Gastroesophageal sphincter (tissue), 4 donors: ENCODE data around the gene MMP17. TPM values are rescaled to one million over a fixed set of nuclear protein-coding genes. Genes with fewer than 3 reads are reported as not detected.
A peak's percentile ranks its signal among the peaks of the same experiment; 100 is the strongest.

Source experiments
- ATAC-seq: fragments of 150-250 bp; one replicate; pipeline ENCODE4 v1.9.1; 2016; ENCODE audit warnings: mild to moderate bottlenecking, moderate library complexity
- H3K27ac ChIP-seq, 4 donors: fragments of 200-600 bp; sonication (generic) in 3 of 4; 1 replicate in 3 of 4; 2 replicates in 1 of 4; pipeline ENCODE4 v1.5.1; 2016 to 2019
- H3K27me3 ChIP-seq: fragments of 200-600 bp; sonication (generic); one replicate; pipeline ENCODE4 v1.5.1; 2019
- H3K36me3 ChIP-seq, 2 donors: fragments of 200-600 bp; sonication (generic); one replicate each; pipeline ENCODE4 v1.5.1; 2019; ENCODE audit warnings: control low read depth in 1 of 2
- H3K4me1 ChIP-seq, 3 donors: fragments of 200-600 bp; sonication (generic); 1 replicate in 2 of 3; 2 replicates in 1 of 3; pipeline ENCODE4 v1.5.1; 2016 to 2019; ENCODE audit warnings: control low read depth in 2 of 3
- H3K4me3 ChIP-seq, 2 donors: fragments of 200-600 bp; sonication (generic); one replicate each; pipeline ENCODE4 v1.5.1; 2019; ENCODE audit warnings: mild to moderate bottlenecking in 1 of 2, moderate library complexity in 1 of 2
- H3K9me3 ChIP-seq, 3 donors: fragments of 200-600 bp; sonication (generic); one replicate each; pipeline ENCODE4 v1.5.1; 2017 to 2019; ENCODE audit warnings: control low read depth in 2 of 3
- EP300 ChIP-seq: sonication (generic); formaldehyde crosslinking; IDR thresholded peaks from one replicate; pipeline ENCODE4 v1.6.1; 2017; ENCODE audit warnings: antibody characterized with exemption, mild to moderate bottlenecking
- POLR2A ChIP-seq, 2 donors: fragments of 450-650 bp; IDR thresholded peaks; one replicate each; pipeline ENCODE4 v1.6.1; 2017; ENCODE audit warnings: antibody characterized with exemption in 2 of 2, mild to moderate bottlenecking in 2 of 2, moderate library complexity in 1 of 2
- POLR2AphosphoS5 ChIP-seq: sonication (generic); formaldehyde crosslinking; IDR thresholded peaks from one replicate; pipeline ENCODE4 v1.6.1; 2017; ENCODE audit warnings: antibody characterized with exemption
- WGBS, 2 donors: methylation state at CpG; one replicate each; pipeline ENCODE4 v1.1.5; 2018; ENCODE audit warnings: low coverage in 1 of 2; 5-methylcytosine and 5-hydroxymethylcytosine counted together
- total RNA-seq, 4 donors: library from RNA; depleted of rRNA; stranded (reverse); fragments of >200 nt; gene quantifications; one replicate each; pipeline ENCODE4 v1.1.0, GENCODE V29; 2016
- TF ChIP-seq, protein P1 (sequence below), 4 experiments: fragments of 200-600 bp in 2 of 4; fragments of 450-650 bp in 2 of 4; sonication (generic) in 1 of 4; IDR thresholded peaks; one replicate each; pipeline ENCODE4 v1.5.1; 2017 to 2019; ENCODE audit warnings: antibody characterized with exemption in 4 of 4, mild to moderate bottlenecking in 2 of 4, moderate library complexity in 2 of 4

Gene MMP17
- total RNA-seq, 4 donors from 2014 or later: 2.0 to 7.0 (median 4.5) TPM

DNA sequence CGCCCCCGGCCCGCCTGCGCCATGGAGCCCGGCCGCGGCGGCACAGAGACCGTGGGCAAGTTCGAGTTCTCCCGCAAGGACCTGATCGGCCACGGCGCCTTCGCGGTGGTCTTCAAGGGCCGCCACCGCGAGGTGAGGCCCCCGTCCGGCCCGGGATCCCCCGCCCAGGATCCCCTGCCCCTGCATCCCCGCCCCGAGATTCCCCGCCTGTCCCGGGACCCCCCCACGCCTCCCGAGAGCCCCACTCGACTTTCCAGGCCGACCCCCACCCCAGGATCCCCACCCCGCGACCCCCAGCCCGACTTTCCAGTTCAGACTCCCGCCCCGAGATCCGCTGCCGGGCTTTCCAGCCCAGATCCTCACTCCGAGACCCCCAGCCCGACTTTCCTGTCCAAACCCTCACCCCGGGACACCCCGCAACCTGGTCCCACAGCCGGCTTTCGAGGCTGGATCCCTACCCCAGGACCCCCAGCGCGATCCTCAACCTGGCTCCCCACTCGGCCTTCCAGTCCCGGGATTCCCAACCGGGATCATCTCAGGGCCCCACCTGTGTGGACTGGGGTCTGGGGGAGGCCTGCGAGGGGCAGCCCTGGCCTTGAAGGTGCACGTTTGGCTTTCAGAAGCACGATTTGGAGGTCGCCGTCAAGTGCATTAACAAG lies 66.9 kb downstream of the MMP17 start:
- TF ChIP-seq, protein P1, sequence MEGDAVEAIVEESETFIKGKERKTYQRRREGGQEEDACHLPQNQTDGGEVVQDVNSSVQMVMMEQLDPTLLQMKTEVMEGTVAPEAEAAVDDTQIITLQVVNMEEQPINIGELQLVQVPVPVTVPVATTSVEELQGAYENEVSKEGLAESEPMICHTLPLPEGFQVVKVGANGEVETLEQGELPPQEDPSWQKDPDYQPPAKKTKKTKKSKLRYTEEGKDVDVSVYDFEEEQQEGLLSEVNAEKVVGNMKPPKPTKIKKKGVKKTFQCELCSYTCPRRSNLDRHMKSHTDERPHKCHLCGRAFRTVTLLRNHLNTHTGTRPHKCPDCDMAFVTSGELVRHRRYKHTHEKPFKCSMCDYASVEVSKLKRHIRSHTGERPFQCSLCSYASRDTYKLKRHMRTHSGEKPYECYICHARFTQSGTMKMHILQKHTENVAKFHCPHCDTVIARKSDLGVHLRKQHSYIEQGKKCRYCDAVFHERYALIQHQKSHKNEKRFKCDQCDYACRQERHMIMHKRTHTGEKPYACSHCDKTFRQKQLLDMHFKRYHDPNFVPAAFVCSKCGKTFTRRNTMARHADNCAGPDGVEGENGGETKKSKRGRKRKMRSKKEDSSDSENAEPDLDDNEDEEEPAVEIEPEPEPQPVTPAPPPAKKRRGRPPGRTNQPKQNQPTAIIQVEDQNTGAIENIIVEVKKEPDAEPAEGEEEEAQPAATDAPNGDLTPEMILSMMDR (IDR thresholded peaks at IDR 0.05): no peak
- no peak for TF ChIP-seq POLR2AphosphoS5
- TF ChIP-seq POLR2A (IDR thresholded peaks at IDR 0.05): no peak
- TF ChIP-seq EP300: no peak
- no peak for ATAC-seq
- H3K4me1 ChIP-seq: peaks cover 0 to 55% (median 13%) of the 10 kb centered on the region in 3 donors
- 0% methylated on average over 10 of the region's 54 CpGs; no CpG with 5 or more reads in 1 of the 2 donors for WGBS, 2 donors
- peaks cover 0 to 22% of the 10 kb centered on the region in 2 donors for H3K36me3 ChIP-seq
- no peaks in the 10 kb centered on the region for H3K9me3 ChIP-seq
- H3K27me3 ChIP-seq: no peaks in the 10 kb centered on the region
- H3K4me3 ChIP-seq: peak overlapping the region; percentile 54 to 89
- peak overlapping the region; percentile 94 to 97 (median 96) for H3K27ac ChIP-seq

DNA sequence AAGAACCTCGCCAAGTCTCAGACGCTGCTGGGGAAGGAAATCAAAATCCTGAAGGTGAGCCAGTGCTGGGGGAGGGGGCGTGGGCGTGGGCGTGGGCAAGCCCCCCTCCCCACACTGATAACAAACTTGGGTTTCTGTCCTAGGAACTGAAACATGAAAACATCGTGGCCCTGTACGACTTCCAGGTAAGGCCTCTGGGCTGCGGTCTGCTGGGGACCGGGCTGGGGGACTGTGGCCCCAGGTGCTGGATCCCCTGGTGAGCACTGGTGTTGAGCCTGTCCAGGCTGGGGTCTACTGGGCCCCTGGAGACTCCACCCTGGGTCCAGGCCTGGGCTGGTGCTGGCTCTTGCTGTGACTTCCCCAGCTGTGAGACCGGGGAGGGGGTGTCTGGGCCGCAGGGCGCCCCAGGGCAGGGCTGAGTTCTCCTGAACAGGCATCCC lies 67.5 kb downstream of the MMP17 start:
- no peak for ATAC-seq
- Histone ChIP-seq H3K4me3 (peak overlapping the region; percentile 54 to 89), H3K27ac (peak overlapping the region; percentile 94 to 97 (median 96)), H3K36me3 (peaks cover 0 to 26% of the 10 kb centered on the region in 2 donors), H3K9me3 (no peaks in the 10 kb centered on the region), H3K4me1 (peaks cover 0 to 61% (median 17%) of the 10 kb centered on the region in 3 donors), H3K27me3 (no peaks in the 10 kb centered on the region)
- no peak for TF ChIP-seq POLR2AphosphoS5
- no peak for TF ChIP-seq POLR2A (IDR thresholded peaks at IDR 0.05)
- no peak for TF ChIP-seq EP300
- TF ChIP-seq, protein P1 (IDR thresholded peaks at IDR 0.05): no peak
- 0% methylated on average over 1 of the region's 12 CpGs; no CpG with 5 or more reads in 1 of the 2 donors for WGBS, 2 donors

DNA sequence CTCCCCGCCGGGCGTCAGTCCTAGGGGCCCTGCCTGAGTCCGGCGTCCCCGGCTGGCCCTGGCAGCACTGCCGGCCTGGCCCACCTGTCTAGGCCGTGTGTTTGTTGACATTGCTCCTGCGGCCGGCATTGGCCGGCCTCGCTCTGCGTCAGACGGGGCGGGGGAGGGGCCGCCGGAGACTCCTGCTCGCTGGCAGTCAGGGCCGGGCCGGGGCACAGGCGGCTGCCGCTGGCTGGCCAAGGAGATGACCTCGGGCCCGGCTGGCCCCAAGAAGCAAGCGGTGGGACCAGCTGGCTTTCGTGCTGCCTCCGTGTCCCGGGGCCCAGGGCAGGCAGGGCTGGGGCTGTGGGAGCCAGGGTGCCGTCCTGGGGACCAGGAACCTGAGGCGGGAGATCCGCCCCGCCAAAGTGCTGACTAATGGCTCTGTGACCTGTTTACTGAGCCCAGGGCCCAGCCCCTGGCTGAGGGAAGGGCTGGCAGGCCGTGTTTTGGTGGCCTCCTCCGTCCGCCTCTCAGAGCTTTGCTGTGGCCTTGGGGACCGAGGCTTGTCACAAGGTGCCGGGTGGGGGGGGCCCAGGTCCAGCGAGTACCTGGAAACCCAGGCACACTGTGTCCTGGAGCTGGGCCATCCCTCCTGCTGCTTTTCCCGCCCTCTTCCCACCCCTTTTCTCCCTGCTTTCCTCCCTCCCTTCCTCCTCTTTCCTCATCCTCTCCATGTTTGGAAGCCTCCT lies 68.1 kb downstream of the MMP17 start:
- Histone ChIP-seq H3K27ac (peak overlapping the region; percentile 94 to 97 (median 96)), H3K27me3 (no peaks in the 10 kb centered on the region), H3K4me3 (peak overlapping the region; percentile 54 to 89), H3K4me1 (peaks cover 0 to 66% (median 22%) of the 10 kb centered on the region in 3 donors), H3K36me3 (peaks cover 0 to 26% of the 10 kb centered on the region in 2 donors), H3K9me3 (no peaks in the 10 kb centered on the region)
- 0 to 7% methylated on average over 1 to 3 of the region's 39 CpGs for WGBS, 2 donors
- TF ChIP-seq, protein P1 (IDR thresholded peaks at IDR 0.05): peak in 1 of 4 experiments; percentile 9
- TF ChIP-seq POLR2AphosphoS5 (peak; percentile 87), EP300 (no peak), POLR2A (IDR thresholded peaks at IDR 0.05) (peak; percentile 96 to 97)
- ATAC-seq: peak; percentile 86

DNA sequence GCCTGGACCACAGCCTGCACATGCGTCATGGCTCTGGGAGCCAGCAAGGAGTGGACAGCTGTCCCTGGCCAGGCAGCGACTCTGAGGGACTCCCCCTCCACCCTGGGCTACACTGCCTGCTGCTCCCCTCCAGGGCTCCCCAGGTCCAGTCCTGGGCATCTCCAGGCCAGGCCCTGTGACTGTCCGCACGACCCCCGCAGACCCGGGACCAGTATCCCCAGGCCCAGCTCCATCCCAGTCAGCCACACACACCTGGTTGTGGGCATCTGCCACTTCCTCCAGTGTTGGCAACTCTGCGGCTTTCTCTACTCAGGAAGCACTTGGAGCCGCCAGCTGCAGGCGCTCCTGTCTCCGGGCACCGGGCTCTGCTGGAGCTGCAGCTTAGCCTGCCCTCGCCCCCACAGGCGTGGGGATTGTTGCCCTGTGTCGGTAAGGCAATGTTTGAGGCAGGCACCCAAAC lies 68.6 kb downstream of the MMP17 start:
- 52% methylated on average over 5 of the region's 14 CpGs; no CpG with 5 or more reads in 1 of the 2 donors for WGBS, 2 donors
- Histone ChIP-seq H3K27ac (peak overlapping the region; percentile 48 to 97 (median 95)), H3K27me3 (no peaks in the 10 kb centered on the region), H3K4me3 (peak overlapping the region in 1 of 2 donors; percentile 89), H3K9me3 (no peaks in the 10 kb centered on the region), H3K36me3 (peaks cover 0 to 26% of the 10 kb centered on the region in 2 donors), H3K4me1 (peaks cover 0 to 72% (median 28%) of the 10 kb centered on the region in 3 donors)
- TF ChIP-seq POLR2A (IDR thresholded peaks at IDR 0.05): no peak
- ATAC-seq: no peak

DNA sequence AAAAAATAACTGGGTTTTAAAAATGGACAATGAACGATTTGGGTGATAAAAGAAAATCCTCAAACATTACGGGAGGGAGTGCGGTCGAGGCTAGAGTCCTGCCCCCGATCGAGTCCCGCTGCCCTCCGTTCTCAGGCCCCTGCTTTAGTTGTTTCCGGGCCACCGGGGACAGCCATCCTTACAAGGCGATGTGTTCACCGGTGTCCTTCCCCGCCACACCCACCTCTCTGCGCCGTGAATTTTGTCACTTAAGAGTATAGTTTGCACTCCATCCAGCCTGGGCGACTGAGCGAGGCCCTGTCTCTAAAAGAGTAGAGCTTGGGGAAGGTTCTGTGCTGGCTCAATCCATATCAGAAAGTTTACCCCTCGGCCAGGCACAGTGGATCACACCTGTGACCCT lies 69.1 kb downstream of the MMP17 start:
- no peak for ATAC-seq
- Histone ChIP-seq H3K9me3 (no peaks in the 10 kb centered on the region), H3K27ac (peak overlapping the region in 3 of 4 donors; percentile 94 to 97 (median 96)), H3K36me3 (peaks cover 0 to 26% of the 10 kb centered on the region in 2 donors), H3K27me3 (no peaks in the 10 kb centered on the region), H3K4me3 (peak overlapping the region in 1 of 2 donors; percentile 89), H3K4me1 (peaks cover 0 to 77% (median 32%) of the 10 kb centered on the region in 3 donors)
- TF ChIP-seq POLR2A (IDR thresholded peaks at IDR 0.05): no peak
- no peak for TF ChIP-seq POLR2AphosphoS5
- TF ChIP-seq, protein P1 (IDR thresholded peaks at IDR 0.05): no peak
- TF ChIP-seq EP300: no peak
- WGBS, 2 donors: 93 to 97% methylated on average over 5 to 13 of the region's 18 CpGs
